ENCODE data around the gene AGTRAP.

AGTRAP gene

DNA sequence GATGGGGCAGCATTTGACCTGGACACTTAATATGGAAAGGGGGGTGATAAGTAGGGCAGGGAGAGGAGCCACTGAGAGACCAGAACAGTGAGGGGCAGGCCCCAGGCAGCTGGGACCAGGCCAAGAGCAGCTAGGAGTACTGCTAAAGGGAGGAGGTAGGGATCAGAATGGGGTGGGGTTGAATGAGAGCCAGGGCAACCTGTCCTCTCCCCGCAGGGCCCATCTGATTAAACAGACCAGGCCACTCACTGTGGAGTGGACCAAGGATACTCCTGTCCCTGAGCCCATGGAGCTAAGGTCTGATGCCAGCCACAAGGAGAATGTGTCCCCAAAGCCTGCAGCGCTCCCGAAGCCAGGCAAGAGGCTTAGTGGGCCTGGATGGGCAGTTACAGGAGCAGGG is 28.2 kb downstream of the AGTRAP start:
- no peak for DNase-seq (ENCODE audit: low spot score)

DNA sequence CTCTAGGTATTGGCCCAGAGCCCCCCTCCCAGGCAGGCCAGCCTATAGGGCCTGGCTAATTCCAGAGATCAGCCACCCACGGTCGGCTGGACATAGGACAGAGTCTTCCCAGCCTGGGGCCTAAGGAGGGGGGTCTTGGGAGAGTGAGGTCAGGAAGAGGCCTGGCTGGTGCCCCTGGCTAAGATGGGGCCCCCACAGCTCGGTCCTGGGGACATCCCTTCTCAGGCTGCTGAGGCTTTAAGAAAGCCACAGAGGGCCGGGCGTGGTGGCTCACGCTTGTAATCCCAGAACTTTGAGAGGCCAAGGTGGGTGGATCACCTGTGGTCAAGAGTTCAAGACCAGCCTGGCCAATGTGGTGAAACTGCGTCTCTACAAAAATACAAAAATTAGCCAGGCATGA is 28.6 kb downstream of the AGTRAP start:
- DNase-seq (ENCODE audit: low spot score), result no peak

DNA sequence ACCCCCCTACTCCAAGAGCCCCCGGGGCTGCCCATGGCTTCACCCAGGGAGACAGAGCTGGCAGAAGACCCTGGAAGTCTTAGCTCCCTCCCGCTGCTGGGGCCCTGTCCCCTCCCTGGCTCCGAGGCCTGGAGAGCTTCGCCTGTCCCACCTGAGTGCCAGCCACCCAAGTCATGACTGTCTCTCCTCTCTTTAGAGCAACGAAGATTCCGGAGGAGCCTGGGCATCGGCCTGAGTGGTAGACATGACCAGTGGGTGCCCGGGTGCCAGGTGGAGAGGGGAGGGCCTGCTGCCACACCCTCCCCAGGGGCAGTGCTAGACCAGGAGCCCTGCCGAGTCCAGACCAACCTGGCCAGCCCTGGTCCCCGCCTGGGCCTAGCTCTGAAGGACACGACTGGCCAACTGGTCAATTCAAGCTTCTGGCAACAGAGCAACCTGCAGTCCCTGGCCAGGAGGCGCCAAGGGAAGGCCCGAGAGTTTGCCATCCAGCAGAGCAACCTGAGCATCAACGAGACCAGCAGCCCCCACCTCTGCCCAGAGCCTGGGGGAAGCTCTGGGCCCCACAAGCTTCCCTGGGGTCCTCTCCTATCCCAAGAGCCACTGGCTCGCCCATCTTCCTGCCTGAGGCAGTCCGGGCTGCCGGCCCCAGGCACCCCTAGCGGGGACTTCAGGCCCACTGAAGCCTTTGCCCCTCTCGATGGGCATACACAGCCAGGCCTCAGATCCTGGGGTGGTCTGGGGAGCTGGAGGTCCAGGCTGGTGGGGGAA is 29.9 kb downstream of the AGTRAP start:
- DNase-seq (ENCODE audit: low spot score), result no peak

DNA sequence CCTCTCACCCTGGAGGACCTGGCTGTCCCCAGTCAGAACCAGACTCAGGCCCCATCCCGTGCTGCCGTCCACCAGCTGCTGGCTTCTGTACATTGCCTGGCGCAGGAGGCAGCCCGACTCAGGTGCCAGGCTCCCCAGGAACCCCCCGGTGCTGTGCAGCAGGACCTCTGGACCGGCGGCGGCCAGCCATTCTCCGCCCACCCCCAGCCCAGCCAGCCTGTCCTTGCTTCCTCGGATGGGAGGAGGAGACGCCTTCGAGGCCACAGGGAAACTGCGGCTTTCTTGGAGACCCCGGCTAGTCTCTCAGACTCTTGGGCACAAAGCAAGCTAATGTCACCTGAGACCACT is 30.5 kb downstream of the AGTRAP start:
- no peak for DNase-seq (ENCODE audit: low spot score)

DNA sequence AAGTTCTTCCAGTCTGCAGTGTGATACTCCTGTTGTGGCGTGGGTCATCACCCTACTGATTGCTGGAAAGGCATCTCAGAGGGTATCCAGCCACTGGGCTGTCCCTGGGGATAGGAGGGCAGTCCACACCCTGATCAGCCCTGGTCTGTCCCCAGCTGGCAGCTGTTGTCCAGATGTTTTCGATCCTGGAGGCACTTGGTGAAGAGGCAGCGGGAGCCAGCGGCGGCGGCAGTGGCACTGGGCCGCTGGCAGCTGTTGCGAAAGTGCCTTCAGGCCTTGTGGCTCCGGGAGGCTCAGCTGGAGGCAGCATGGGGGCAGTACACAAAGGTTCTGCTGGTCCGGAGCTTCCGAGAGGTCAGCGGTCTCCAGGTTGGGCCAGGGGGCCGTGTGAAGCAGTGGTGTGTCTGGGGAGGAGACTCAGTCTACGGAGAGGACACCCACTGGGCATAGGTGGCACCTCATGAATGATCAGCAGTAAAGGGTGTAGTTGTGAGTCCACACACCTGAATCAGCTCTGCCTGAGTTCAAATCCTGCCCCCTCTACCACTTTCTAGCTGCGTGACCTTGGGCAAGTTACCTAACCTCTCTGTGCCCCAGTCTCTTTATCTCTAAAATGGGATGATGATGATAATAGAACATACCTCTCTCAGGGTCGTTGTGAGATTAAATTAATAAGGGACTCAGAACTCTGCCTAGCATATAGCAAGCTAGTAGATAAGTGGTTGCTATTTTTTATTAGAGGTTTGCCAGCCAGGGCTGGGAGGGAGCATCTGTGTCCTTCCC is 32.2 kb downstream of the AGTRAP start:
- no peak for DNase-seq (ENCODE audit: low spot score)

DNA sequence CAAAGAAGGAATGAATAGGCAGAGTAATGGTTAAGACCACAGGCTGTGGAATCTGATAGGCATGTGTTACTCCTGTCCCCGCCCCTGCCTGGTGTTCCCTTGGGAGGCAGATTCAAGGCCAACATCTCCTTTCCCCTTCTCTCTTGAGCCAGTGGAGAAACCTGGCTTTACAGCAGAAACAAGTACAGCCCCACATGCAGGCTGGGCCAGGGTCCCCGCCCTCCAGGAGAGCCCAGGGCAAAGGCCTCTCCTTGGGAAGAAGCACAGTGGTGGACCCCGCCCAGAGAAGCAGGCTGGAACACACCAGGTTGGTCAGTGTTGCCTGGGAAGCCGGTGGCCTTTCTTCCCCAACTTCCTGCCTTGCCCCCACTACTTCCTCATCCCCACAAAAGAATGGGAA is 32.9 kb downstream of the AGTRAP start:
- DNase-seq (ENCODE audit: low spot score), result no peak

DNA sequence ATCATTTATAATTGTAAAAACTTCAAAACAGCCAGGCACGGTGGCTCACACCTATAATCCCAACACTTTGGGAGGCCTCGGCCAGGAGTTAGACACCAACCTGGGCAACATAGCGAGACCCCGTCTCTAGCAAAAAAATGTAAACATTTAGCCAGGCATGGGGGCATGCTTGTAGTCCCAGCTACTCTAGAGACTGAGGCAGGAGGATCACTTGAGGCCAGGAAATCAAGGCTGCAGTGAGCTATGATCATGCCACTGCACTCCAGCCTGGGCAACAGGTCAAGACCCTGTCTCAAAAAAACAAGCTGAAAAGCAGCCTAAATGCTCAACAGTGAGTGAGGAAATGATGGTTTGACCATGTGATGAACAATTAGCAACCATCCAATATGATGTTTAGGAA is 33.3 kb downstream of the AGTRAP start:
- no peak for DNase-seq (ENCODE audit: low spot score)

DNA sequence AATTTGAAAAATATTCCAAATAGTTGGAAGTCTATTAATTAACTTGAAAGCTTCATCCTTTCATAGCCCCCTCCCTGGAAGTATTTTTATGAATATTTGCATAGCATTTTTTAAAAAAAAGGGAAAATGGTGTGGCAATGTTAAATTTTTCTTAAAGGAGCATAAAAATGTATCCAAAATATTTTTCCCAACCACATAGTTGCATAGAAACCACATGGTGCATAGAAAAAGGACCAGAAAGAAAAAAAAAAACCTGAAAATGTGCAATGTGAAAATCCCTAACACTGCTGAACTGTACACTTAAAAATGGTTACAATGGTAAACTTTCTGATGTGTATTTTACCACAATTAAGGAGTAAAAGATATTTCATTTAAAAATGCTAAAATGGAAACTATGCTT is 34.1 kb downstream of the AGTRAP start:
- no peak for DNase-seq (ENCODE audit: low spot score)

DNA sequence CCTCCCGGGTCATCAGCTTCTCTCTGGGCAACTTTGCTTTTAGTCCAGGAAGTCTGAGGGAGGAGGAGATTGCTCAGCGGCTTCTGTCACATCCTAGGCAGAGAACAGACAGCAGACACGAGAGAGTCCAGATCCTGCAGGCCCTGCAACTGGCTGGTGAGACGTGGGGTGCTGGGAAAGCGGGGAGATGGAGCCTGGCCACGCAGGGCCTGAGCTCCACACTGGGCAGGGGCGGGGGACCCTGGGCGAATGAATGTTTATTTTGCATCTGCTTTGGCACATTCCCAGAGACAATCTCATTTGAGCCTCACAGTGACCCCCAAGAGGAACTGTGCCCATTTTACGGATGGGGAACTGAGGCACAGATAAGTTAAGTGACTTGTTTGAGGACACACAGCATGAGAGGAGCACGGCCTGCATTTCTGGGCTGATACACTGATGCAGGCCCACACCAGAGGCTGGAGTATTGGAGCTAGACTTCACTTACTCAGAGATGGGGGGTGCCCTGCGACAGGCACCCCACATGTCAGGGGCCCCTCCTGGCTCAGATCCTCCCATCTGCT is 35.6 kb downstream of the AGTRAP start:
- no peak for DNase-seq (ENCODE audit: low spot score)

DNA sequence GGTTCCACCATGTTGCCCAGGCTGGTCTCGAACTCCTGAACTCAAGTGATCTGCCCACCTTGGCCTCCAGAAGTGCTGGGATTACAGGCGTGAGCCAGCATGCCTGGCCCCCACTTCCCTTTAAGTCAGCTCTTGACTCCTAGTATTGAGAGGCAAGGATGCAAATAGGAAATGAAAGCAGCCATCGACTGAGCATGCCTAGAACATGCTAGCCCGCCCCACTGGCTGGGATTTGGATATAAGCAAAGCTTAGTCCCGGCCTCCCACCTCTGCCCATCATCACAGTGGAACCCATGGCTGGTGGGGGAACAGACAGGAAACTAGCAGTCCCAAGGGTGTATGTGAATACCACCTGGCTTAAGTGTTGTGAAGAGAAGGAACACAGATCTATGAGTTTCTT is 36.5 kb downstream of the AGTRAP start:
- no peak for DNase-seq (ENCODE audit: low spot score)

DNA sequence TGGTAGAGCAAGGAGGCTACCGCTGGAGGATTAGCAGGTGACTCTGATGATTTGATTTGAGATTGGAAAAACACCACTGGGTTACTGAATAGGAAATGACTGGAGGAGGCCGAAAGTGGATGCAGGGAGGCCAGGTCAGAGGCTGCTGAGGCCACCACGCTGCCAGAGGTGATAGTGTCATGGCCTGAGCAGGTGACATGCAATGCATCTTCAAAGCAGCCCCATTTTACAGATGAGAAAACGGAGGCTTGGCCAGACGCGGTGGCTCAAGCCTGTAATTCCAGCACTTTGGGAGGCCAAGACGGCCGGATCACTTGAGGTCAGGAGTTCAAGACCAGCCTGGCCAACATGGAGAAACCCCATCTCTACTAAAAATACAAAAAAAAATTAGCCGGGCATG is 38.8 kb downstream of the AGTRAP start:
- DNase-seq (ENCODE audit: low spot score), result no peak

DNA sequence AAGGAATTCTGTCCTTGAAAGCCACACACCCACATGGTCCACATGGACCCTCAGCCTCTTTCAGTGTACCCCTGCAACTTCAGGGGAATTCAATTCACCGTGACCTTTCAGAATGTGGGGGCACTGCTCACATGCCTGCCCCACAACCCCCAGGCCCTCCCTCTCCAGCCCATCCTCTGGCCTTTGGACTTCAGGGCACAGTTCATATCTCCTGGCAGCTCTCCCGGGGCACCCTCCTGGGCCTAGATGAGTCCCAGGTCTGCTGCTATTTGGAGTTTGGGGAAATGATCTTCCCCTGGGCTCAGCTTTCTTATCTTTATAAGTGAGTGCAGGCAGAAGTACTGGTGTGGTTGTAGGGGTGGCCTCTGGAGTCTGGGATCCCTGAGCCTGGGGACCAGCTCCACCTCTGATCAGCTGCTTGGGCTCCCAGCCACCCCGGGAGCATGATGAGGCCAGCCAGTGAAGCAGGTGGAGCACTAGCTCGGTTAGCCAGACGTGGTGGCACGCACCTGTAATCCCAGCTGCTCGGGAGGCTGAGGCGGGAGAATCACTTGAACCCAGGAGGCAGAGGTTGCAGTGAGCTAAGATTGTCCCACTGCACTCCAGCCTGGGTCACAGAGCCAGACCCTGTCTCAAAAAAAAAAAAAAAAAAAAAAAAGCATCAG is 41.9 kb downstream of the AGTRAP start:
- no peak for DNase-seq (ENCODE audit: low spot score)

DNA sequence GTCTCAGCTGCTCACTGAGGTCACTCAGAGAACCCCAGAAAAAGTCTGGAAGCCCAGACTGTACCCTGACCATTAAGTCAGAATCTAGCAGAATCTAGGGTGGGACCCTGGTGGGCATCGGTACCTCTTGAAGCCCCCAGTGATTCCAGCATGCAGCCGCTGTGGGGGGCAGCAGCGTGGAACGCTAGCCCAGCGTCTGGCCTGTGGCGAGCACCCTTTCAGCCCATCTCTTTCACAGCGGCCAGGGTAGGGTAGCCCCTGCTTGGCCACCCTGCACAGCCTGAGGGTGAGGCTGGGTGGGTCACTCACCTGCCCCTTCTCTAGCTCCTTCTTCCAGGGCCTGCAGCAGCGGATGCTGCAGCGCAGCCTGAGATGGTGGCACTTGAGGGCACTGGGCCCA is 42.4 kb downstream of the AGTRAP start:
- no peak for DNase-seq (ENCODE audit: low spot score)

DNA sequence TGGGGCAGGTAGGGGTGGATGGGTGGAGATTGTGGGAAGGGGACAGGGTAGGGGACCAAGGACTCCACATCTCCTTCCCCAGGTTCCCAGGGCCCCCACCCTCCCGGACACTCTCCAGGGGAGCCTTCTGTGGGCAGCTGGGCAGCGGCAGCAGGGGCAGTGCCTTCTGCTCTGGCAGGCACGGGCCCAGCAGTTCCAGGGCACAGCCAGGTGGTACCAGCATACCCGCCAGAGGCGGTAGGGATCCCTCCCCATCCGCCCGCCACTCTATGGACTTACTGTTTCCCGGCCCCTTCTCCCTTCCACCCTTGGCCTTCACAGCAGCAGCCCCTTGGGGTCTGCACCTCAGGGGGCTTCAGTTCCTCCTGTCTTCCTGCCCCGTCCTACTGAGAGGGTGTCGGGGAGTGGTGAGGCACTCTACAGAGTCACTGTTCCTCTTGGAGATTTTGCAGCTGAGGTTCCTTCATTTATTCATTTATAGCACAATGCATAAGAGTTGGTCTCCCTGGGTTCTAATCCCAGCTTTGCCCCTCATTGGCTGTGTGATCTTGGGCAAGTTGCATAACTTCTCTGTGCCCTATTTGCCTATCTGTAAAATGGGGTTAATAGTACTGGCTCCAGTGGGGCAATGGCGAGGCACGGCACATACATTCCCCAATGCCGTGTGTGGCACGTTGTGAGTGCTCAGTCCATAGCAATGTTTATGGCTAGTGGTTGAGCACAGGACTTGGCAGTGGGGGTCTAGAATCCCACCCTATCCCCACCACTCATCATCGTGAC is 43.1 kb downstream of the AGTRAP start:
- no peak for DNase-seq (ENCODE audit: low spot score)

DNA sequence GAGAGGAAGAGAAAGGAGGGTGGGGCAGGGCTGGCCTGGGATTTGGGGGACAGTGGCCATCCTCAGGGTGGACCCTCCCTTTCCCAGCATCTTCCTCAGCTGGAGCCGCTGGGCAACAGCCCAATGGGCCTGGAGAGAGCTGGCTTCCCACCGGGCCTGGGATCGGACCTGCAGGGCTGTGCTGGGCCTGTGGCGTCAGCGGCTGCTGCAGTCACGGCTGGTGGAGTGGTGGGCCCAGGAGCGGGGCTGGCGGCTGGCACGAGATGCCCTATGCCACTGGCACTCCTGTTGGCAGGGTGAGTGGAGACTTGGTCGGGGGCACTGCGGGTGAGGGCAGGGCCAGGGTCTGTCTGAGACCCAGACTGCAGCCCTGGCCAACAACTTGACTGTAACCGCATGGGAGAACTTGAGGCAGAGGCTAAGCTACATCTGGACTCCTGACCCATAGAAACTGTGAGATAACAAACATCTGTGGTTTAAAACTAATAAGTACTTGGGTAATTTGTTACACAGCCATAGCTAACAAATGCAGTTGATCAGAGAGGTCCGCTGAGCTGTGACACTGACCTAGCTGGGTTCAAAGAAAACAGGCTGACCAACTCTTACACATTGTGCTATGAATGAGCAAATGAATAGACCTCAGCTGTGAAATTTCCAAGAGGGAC is 43.9 kb downstream of the AGTRAP start:
- no peak for DNase-seq (ENCODE audit: low spot score)

DNA sequence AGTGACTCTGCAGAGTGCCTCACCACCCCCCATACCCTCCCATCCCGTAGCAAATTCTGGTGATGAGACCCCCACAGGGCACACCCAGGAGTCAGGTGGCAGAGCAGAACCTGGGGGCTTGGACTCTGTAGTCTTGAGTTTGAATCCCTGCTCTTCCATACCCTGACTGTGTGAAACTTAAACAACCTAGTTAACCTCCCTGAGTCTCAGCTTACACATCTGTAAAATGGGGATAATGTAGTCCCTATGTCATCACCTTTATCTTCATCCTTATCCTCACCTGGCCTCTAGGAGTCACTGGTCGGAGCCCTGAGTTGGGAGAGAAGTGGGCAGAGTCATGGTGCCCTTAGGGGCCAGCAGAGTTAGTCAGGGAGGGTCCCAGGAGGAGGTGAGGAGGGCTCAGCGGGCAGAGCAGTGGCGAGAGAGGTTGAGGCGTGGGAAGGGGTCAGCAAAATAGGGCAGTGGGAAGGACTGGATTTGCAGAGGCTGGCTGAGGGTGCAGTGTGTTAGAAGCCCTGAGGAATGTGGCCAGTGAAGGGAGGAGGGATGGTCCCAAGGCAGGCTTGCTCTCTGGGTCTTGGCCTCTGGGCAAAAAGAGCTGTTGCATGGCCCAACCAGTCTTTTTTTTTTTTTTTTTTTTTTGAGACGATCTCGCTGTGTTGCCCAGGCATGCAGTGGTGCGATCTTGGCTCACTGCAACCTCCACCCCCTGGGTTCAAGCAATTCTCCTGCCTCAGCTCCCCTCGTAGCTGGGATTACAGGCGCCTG is 44.6 kb downstream of the AGTRAP start:
- DNase-seq (ENCODE audit: low spot score), result no peak

DNA sequence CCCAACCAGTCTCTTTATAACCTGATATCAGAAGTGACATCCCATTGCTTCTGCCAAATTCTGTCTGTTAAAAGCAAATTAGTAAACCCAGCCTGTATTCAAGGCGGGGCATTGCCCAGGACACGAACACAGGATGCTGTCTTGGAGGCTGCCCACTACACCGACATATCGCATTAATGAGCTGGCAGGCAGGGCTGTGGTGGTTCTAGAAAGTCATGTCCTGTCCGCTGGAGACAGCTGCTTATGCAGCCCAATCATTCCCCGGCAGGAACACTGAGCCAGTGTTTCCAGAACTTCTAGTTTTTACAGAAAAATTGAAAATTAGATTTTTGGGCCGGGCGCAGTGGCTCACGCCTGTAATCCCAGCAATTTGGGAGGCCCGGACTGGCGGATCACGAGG is 45.4 kb downstream of the AGTRAP start:
- DNase-seq (ENCODE audit: low spot score), result no peak

DNA sequence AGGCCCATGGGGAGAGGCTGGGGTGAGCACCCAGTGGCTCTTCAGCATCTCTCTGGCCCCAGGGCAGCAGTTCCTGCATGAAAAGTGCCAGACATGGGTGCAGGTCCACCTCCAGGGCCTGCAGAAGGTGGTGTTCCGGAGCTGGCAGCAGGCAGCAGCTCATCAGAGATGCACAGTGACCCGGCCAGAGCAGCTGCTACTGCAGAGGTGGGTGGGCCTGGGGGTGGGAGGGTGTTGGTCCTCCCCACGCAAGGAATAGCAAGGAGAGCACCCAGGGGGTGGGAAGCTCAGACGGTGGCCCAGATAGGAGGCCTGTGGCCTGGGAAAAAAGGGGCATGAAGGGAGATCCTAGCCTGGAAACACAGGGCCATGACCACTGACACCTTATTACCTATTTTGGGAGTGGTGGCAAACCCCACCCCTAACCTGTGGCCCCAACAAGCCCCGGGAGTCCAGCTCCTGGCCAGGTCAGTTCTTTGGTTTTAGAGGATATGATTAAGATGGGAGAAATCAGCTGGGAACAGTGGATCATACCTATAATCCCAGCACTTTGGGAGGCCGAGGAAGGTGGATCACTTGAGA is 46.3 kb downstream of the AGTRAP start:
- DNase-seq (ENCODE audit: low spot score), result no peak

DNA sequence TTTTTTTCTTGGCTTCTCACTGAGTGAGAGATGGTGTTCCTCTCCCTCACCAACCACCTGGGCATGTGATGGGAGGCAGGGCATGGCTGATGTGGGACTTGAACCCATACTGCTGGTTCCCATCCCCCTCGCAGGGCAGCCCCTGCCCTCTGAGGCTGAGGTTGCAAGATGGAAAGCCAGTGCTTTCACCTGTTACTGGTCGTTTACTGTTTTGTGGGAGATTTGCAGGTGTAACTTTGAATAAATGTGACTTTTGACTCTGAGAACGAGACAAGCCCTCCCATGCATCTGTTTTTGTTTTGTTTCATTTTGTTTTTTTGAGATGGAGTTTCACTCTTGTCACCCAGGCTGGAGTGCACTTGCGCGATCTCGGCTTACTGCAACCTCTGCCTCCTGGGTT is 47.6 kb downstream of the AGTRAP start:
- DNase-seq (ENCODE audit: low spot score), result no peak

DNA sequence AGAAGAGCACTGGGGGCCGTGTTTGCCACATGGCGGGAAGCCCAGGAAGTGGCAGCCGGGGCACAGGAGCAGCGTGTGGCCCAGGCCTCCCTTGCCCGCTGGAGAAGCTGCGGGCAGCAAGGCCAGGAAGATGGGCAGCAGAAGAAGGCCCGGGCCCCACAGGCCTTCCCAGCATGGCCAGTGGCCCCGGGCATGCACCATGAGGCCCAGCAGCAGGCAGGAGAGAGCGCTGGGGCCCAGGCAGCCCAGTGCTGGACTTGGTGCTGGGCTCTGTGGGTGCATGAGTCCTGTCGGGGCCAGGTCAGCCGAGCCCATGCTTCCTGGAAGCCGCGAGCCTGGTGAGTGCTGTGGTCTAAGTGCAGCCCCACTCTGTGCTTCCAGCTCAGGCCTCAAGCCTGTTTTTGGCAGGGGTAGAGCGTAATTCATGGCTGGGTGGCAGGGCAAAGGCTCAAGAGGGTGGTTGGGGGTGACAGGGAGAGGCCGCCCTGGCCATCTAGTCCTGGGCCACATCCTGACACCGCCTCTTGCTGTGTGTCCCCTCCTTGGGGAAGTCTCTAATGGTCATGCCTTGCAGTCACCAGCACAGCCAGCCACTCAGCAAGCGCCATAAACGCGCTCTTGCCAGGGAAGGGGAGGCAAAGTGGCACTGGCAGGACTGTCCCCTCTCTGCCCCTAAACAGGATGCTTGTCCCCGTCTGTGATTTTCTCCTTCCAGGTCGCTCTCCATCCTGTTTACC is 48.5 kb downstream of the AGTRAP start:
- DNase-seq (ENCODE audit: low spot score), result no peak
